GM12864 (cell line): ENCODE results near the gene SPSB4.

Experiments used
- DNase-seq: peaks from one replicate; pipeline ENCODE4 v3.0.0-alpha.2; 2011; ENCODE audit warnings: low read depth
- H3K4me3 ChIP-seq: 2 replicates; pipeline ENCODE4 v1.5.1; 2011; ENCODE audit warnings: mild to moderate bottlenecking, low read depth, low read length, control low read depth
- CTCF ChIP-seq: IDR thresholded peaks from 2 replicates; pipeline ENCODE4 v1.5.1; 2011; ENCODE audit warnings: low read depth, mild to moderate bottlenecking, moderate library complexity, low read length, control low read depth, inconsistent platforms; ENCODE audit errors: missing control alignments

The SPSB4 gene

GRCh38 chr3:141059816-141060215, 8.7 kb downstream of the SPSB4 start:
- TF ChIP-seq CTCF, result no peak

GRCh38 chr3:141060327-141060726, 9.2 kb downstream of the SPSB4 start:
- no peak overlapping the region for H3K4me3 ChIP-seq
- no peak for TF ChIP-seq CTCF
- DNase-seq, result no peak

More at GRCh38 chr3:141059816-141060215, 8.7 kb downstream of the SPSB4 start:
- no peak overlapping the region for H3K4me3 ChIP-seq
- no peak for DNase-seq

- no peak for TF ChIP-seq CTCF
- H3K4me3 ChIP-seq, result no peak overlapping the region
- DNase-seq, result no peak
Measured at GRCh38 chr3:141063831-141064230, 12.7 kb downstream of the SPSB4 start.

- TF ChIP-seq CTCF, result no peak
- DNase-seq, result no peak
- H3K4me3 ChIP-seq, result no peak overlapping the region
Measured at GRCh38 chr3:141064255-141064926, 13.2 kb downstream of the SPSB4 start.

- DNase-seq, result no peak
- TF ChIP-seq CTCF, result no peak
- no peak overlapping the region for H3K4me3 ChIP-seq
Measured at GRCh38 chr3:141065258-141065657, 14.1 kb downstream of the SPSB4 start.

- no peak for TF ChIP-seq CTCF
- H3K4me3 ChIP-seq, result no peak overlapping the region
- no peak for DNase-seq
Measured at GRCh38 chr3:141065841-141066805, 15.0 kb downstream of the SPSB4 start.
